GM19455 (cell line): ENCODE data around the gene HMGCS2.
"Not testable (repeated sequence)": the region's sequence is repeated elsewhere in the genome, so short reads cannot be mapped to it uniquely, and the experiment has no call there.

Experiments
- ATAC-seq: cut with Tn5 transposase; IDR thresholded peaks from one replicate; pipeline ENCODE4 v1.9.1; 2021; ENCODE audit not compliant: unreplicated experiment

HMGCS2 gene

DNA sequence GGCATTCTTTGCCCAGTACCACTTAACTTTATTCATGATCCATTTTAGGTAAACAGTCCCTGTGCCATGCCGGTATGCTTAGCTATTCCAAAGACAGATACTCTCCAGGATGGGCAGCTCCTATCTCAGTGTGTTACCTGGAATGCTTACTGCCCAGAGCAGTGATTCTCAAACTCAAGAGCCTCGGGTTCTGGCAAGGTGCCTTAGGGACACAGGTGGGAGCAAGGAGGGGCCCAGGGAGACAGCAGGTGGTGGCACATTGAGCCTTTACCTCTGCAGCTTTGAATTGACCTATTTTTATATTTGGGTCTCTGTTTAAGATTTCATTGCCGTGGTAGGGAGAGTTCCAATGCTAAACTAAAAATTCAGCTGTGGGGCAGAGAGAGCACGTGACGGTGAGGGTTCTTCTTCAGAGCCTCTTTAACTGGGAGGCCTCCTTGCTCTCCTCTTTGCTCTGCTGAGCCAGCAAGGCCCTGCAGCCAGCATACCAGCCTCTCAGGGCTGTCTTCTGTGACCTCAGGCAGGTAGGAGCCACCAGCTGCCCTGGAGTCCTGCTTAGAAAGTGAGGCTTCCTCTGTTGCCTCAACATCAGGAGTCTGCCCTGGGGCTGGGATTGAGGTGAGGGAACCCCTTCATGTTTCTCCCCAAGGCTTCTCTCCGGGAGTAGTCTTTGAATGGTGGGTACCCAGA is 36.8 kb downstream of the HMGCS2 start:
- no peak for ATAC-seq

- no peak for ATAC-seq
These were observed 37.6 kb downstream of the HMGCS2 start for GRCh38 chr1:119731060-119731459.

GRCh38 chr1:119729044-119729443 is 39.7 kb downstream of the HMGCS2 start:
- ATAC-seq, result no peak

- ATAC-seq, result no peak
These were observed 40.7 kb downstream of the HMGCS2 start for GRCh38 chr1:119727991-119728390.

- no peak for ATAC-seq
These were observed 43.1 kb downstream of the HMGCS2 start for GRCh38 chr1:119725626-119726025.

DNA sequence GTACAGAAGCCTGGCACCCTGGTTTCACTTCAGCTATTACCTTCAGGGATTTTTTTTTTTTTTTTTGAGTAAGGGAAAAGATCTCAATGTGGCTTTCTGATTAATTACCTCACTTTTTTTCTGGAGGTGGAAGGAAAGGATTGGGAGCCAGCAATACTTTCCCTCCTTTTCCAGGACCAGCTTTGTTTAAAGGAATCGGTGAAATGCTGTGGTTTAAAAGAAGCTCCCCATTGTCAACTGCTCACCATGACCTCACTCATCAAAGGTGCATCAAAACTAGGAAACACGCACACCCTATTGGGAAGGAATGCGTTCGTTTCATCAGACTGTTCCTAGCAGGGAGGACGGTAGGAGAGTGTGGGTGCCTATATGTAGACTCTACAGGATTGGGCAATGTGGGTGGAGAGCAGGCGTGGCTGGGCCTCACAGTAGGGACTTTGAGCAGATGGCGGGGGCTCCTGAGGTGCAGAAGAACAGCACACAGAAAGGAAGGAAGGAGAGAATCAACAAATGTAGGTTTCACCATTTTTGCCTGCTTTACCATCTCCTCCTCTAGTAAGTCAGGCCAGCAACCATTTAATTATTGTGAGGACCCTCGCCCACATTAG is 44.0 kb downstream of the HMGCS2 start:
- ATAC-seq, result no peak

GRCh38 chr1:119721896-119722295 is 46.8 kb downstream of the HMGCS2 start:
- ATAC-seq, result no peak

DNA sequence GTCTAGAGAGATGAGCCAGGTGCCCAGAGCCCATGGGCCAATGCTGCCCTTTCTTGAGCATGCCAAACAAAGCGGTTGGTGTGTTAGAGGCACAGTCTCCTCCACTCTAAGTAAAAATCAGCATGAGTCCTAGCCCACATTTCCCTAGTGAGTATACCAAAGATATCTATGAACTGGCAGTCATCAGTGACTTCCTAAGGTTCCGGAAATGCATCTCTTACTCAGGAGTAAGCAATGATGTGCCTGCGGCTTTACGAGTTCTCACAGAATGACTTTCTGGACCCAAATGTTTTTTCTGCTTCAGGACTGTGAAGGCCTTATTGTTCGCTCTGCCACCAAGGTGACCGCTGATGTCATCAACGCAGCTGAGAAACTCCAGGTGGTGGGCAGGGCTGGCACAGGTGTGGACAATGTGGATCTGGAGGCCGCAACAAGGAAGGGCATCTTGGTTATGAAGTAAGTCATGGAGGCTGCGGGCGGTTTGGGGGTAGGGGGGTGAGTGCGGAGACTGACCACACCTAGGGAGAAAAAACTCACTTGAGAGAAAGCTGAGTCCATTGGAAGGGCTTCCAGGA is 47.8 kb downstream of the HMGCS2 start:
- no peak for ATAC-seq

DNA sequence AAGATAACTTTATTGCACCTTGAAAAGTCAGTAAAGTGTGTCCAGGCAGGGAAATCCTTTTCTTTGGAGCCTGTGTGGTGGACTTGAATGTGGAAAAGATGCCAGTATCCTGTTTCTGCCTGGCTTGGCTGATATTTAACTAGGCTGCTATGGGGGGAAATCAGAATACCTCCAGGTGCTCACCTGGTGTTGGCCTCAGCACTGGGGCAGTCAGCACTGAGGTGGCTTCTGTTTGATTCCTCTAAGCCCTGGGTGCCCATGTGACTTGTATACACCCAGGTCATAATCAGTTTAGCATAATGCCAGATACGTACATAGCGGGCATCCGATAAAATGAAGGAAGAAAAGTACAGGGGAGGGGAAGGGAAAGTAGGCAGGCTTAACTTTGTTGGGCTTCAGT is 49.7 kb downstream of the HMGCS2 start:
- no peak for ATAC-seq

DNA sequence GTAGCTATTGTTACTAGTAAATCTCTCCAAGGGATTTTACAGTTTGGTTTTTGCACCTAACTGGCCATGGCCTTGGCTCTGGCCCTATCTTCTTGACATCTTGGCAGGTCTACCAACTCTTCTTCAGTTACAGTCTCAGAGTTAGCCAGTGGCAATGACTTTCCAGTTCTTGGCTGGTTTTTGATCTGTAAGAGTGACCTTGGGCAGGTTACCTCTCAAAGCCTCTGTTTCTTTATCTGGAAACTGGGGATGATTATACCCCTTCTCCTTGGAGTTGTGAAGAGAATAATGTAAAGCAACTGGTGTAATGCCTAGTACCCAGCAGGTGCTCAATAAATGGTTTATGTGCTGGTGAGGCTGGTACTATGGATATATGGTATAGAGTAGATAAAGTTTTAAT is 50.3 kb downstream of the HMGCS2 start:
- no peak for ATAC-seq

GRCh38 chr1:119715542-119715941 is 53.2 kb downstream of the HMGCS2 start:
- no peak for ATAC-seq

DNA sequence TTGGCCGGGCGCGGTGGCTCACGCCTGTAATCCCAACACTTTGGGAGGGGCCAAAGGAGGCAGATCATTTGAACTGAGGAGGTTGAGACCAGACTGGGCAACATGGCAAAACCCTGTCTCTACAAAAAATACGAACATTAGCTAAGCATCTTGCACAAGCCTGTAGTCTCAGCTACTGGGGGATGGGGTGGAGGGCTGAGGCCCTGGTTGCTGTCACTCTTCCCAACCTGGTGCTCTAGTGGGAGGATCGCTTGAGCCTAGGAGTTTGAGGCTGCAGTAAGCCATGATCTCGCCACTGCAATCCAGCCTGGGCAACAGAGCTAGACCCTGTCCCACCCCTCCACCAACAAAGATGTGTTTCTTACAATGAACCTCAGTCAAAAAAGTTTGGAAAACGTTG is 54.1 kb downstream of the HMGCS2 start:
- ATAC-seq, result no peak

GRCh38 chr1:119713749-119714456 is 54.8 kb downstream of the HMGCS2 start:
- no peak for ATAC-seq

- ATAC-seq, result no peak
These were observed 55.5 kb downstream of the HMGCS2 start for GRCh38 chr1:119713039-119713748.

- ATAC-seq, result no peak
These were observed 56.2 kb downstream of the HMGCS2 start for GRCh38 chr1:119712342-119713038.

DNA sequence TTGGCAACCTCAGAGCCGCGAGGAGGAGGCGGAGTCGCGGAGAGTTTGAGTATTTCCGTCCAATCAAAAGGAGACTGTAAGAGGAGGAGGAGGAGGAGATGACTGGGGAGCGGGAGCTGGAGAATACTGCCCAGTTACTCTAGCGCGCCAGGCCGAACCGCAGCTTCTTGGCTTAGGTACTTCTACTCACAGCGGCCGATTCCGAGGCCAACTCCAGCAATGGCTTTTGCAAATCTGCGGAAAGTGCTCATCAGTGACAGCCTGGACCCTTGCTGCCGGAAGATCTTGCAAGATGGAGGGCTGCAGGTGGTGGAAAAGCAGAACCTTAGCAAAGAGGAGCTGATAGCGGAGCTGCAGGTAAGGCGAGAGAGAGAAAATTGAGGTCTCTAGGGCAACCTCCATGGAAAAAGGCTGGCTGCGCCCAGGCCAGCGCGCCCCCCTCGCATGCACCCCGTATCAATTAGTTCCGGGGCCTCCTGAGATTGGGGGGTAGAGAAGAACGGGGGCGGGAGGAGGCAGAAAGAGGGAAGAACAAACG is 56.8 kb downstream of the HMGCS2 start, which contains the start of gene PHGDH:
Gene PHGDH (plus strand): TSS at position 131 of the 538 bp plus-strand sequence. CDS start 89 bp downstream, at position 220.
- no peak for ATAC-seq

GRCh38 chr1:119711356-119711803 is 57.3 kb downstream of the HMGCS2 start:
- ATAC-seq, result not testable (repeated sequence)

DNA sequence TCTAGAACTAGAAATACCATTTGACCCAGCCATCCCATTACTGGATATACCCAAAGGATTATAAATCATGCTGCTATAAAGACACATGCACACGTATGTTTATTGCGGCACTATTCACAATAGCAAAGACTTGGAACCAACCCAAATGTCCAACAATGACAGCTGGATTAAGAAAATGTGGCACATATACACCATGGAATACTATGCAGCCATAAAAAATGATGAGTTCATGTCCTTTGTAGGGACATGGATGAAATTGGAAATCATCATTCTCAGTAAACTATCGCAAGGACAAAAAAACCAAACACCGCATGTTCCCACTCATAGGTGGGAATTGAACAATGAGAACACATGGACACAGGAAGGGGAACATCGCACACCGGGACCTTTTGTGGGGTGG is 62.1 kb downstream of the HMGCS2 start:
- ATAC-seq, result not testable (repeated sequence)

GRCh38 chr1:119703666-119704450 is 64.8 kb downstream of the HMGCS2 start:
- ATAC-seq, result no peak
